Measurements from ENCODE around the gene PHC3.
"Not testable (repeated sequence)": the region's sequence is repeated elsewhere in the genome, so short reads cannot be mapped to it uniquely, and the experiment has no call there.

Gene PHC3

GRCh38 chr3:170180908-170181885 is at the start of gene PHC3:
Gene PHC3, minus strand, starts transcription at chr3:170181733. Its CDS starts 18 bp downstream, at chr3:170181715.
- DNase-seq = peak; percentile 95

GRCh38 chr3:170228093-170228766 is 46.7 kb upstream of the PHC3 start:
- no peak for DNase-seq

GRCh38 chr3:170226426-170226960 is 45.0 kb upstream of the PHC3 start:
- no peak for DNase-seq

GRCh38 chr3:170225166-170225565 is 43.6 kb upstream of the PHC3 start:
- no peak for DNase-seq

GRCh38 chr3:170222647-170223541 is 41.4 kb upstream of the PHC3 start:
- peak; percentile 45 for DNase-seq

- peak; percentile 99 for DNase-seq
Measured at GRCh38 chr3:170221924-170222646, 40.6 kb upstream of the PHC3 start, which contains the start of gene PRKCI. Gene PRKCI, plus strand, starts transcription at chr3:170222424. Its CDS starts 246 bp downstream, at chr3:170222670.

- DNase-seq = no peak
Measured at GRCh38 chr3:170220871-170221270, 39.3 kb upstream of the PHC3 start.

GRCh38 chr3:170219850-170220249 is 38.3 kb upstream of the PHC3 start:
- no peak for DNase-seq

GRCh38 chr3:170211668-170212067 is 30.1 kb upstream of the PHC3 start:
- no peak for DNase-seq

- no peak for DNase-seq
Measured at GRCh38 chr3:170207717-170208116, 26.2 kb upstream of the PHC3 start.

- not testable (repeated sequence) for DNase-seq
Measured at GRCh38 chr3:170206164-170206762, 24.7 kb upstream of the PHC3 start.

- no peak for DNase-seq
Measured at GRCh38 chr3:170205302-170205701, 23.8 kb upstream of the PHC3 start.

- DNase-seq = no peak
Measured at GRCh38 chr3:170204509-170204908, 23.0 kb upstream of the PHC3 start.

GRCh38 chr3:170204023-170204472 is 22.5 kb upstream of the PHC3 start:
- peak; percentile 23 for DNase-seq

- DNase-seq = no peak
Measured at GRCh38 chr3:170203457-170203856, 21.9 kb upstream of the PHC3 start.

- no peak for DNase-seq
Measured at GRCh38 chr3:170201527-170201926, 20.0 kb upstream of the PHC3 start.

- DNase-seq = no peak
Measured at GRCh38 chr3:170200987-170201386, 19.5 kb upstream of the PHC3 start.

GRCh38 chr3:170196833-170197232 is 15.3 kb upstream of the PHC3 start:
- no peak for DNase-seq

GRCh38 chr3:170195759-170196158 is 14.2 kb upstream of the PHC3 start:
- not testable (repeated sequence) for DNase-seq

GRCh38 chr3:170189398-170190256 is 8.1 kb upstream of the PHC3 start:
- DNase-seq = no peak

Data from NCI-H1436 (cell line).